ENCODE data around the gene MRPL23. TPM values are rescaled to one million over a fixed set of nuclear protein-coding genes. Genes with fewer than 3 reads are reported as not detected.

The MRPL23 gene
- total RNA-seq, 1 donor from 2014 or later, result 125 TPM

GRCh38 chr11:1975185-1975584 lies 28.1 kb downstream of the MRPL23 start:
- no peaks in the 10 kb centered on the region for H3K27me3 ChIP-seq (ENCODE audit: control insufficient read depth, insufficient read depth, low read length)
- no peak for DNase-seq (ENCODE audit: low read depth)
- FAIRE-seq, result no peak
- TF ChIP-seq CTCF (IDR thresholded peaks at IDR 0.05; ENCODE audit: insufficient read depth, low read length, severe bottlenecking), result no peak
- H3K36me3 ChIP-seq (ENCODE audit: control insufficient read depth, insufficient read depth, low read length), result no peaks in the 10 kb centered on the region
- no peak overlapping the region for H3K4me3 ChIP-seq (ENCODE audit: low read depth, low read length)

GRCh38 chr11:1978720-1979473 lies 31.8 kb downstream of the MRPL23 start:
- Histone ChIP-seq H3K4me3 (ENCODE audit: low read depth, low read length) (no peak overlapping the region), H3K27me3 (ENCODE audit: control insufficient read depth, insufficient read depth, low read length) (no peaks in the 10 kb centered on the region), H3K36me3 (ENCODE audit: control insufficient read depth, insufficient read depth, low read length) (no peaks in the 10 kb centered on the region)
- FAIRE-seq (no peak), DNase-seq (ENCODE audit: low read depth) (no peak)
- TF ChIP-seq CTCF (IDR thresholded peaks at IDR 0.05; ENCODE audit: insufficient read depth, low read length, severe bottlenecking), result no peak

- DNase-seq (ENCODE audit: low read depth) (no peak), FAIRE-seq (no peak)
- Histone ChIP-seq H3K4me3 (ENCODE audit: low read depth, low read length) (no peak overlapping the region), H3K27me3 (ENCODE audit: control insufficient read depth, insufficient read depth, low read length) (no peaks in the 10 kb centered on the region), H3K36me3 (ENCODE audit: control insufficient read depth, insufficient read depth, low read length) (no peaks in the 10 kb centered on the region)
- no peak for TF ChIP-seq CTCF (IDR thresholded peaks at IDR 0.05; ENCODE audit: insufficient read depth, low read length, severe bottlenecking)
Observed at GRCh38 chr11:1979607-1980006, 32.5 kb downstream of the MRPL23 start.

GRCh38 chr11:1982873-1983600 lies 35.9 kb downstream of the MRPL23 start:
- Histone ChIP-seq H3K27me3 (ENCODE audit: control insufficient read depth, insufficient read depth, low read length) (no peaks in the 10 kb centered on the region), H3K36me3 (ENCODE audit: control insufficient read depth, insufficient read depth, low read length) (no peaks in the 10 kb centered on the region), H3K4me3 (ENCODE audit: low read depth, low read length) (no peak overlapping the region)
- FAIRE-seq (no peak), DNase-seq (ENCODE audit: low read depth) (no peak)
- no peak for TF ChIP-seq CTCF (IDR thresholded peaks at IDR 0.05; ENCODE audit: insufficient read depth, low read length, severe bottlenecking)

GRCh38 chr11:1983601-1983961 lies 36.4 kb downstream of the MRPL23 start:
- FAIRE-seq (no peak), DNase-seq (ENCODE audit: low read depth) (no peak)
- Histone ChIP-seq H3K4me3 (ENCODE audit: low read depth, low read length) (no peak overlapping the region), H3K27me3 (ENCODE audit: control insufficient read depth, insufficient read depth, low read length) (no peaks in the 10 kb centered on the region), H3K36me3 (ENCODE audit: control insufficient read depth, insufficient read depth, low read length) (no peaks in the 10 kb centered on the region)
- no peak for TF ChIP-seq CTCF (IDR thresholded peaks at IDR 0.05; ENCODE audit: insufficient read depth, low read length, severe bottlenecking)
